Cerebellar cortex (tissue), 1 donor: ENCODE results near the gene IFNA4.

Experiments
- DNase-seq: peaks from one replicate; pipeline ENCODE4 v3.0.0-alpha.2; 2015; ENCODE audit warnings: low spot score

IFNA4 gene

GRCh38 chr9:21165516-21165915 is 21.9 kb downstream of the IFNA4 start:
- no peak for DNase-seq

GRCh38 chr9:21160178-21160577 is 27.2 kb downstream of the IFNA4 start:
- no peak for DNase-seq

- DNase-seq = no peak
These were observed 31.9 kb downstream of the IFNA4 start for GRCh38 chr9:21155501-21155900.

GRCh38 chr9:21154018-21154608 is 33.3 kb downstream of the IFNA4 start:
- DNase-seq = peak; percentile 9

- no peak for DNase-seq
These were observed 33.9 kb downstream of the IFNA4 start for GRCh38 chr9:21153336-21154017.

GRCh38 chr9:21144603-21145002 is 42.8 kb downstream of the IFNA4 start:
- DNase-seq = no peak

- no peak for DNase-seq
These were observed 45.9 kb downstream of the IFNA4 start, which contains the start of gene IFNW1 for GRCh38 chr9:21141427-21141882. TSS of gene IFNW1 (minus strand) at chr9:21141832. CDS start at chr9:21141570, 262 bp downstream.

GRCh38 chr9:21137020-21137419 is 50.4 kb downstream of the IFNA4 start:
- DNase-seq = no peak
